ENCODE measurements around the gene COL2A1. TPM values are rescaled to one million over a fixed set of nuclear protein-coding genes. Genes with fewer than 3 reads are reported as not detected.

Gene COL2A1
- total and polyA plus RNA-seq, 9 of the 15 experiments (the other 6 are each of a cell fraction or from before 2014, with no cell fraction given): 0.46 TPM; not detected in 8

DNA sequence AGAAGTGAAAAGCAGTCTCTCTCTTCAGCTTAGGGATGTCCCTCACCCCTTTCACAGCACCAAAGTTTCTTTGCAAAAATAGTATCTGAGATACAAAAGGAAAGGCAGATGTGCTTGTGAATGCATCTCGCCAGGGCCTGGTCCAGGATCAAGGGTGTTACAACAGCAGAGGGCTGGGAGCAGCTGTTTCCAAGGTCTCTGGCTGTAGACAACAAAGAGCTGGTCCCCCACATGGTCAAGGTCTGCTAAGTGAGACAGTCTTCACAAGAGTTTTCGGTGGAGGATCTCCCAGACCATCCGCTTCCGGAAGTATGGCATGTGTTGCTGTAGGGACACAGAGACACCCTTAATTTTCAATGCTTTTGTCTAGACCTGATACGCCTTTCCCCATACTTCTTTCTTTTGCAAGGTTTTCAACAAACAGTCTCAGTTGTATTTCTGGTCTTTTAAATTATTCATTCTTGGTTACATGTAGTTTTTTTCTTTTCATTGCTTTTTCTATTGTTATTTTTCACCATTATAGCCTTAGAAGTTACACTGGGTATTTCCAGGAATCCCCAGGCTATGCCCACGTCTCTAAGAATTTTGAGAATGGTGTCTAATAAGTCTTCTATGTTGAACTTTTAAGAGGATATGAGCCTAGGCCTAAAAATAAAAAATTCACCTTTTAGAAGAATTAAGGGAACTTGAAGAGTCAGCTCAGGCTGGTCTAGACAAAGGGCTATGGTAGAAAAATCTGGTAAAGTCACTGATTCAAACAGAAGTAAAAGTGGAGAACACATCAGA is 41.0 kb upstream of the COL2A1 start:
- no TSS peak for BruUV-seq (replicated peaks)
- ChIA-PET CTCF (ENCODE audit: low intra/inter-chr PET ratio) (no interaction called here), POLR2A (interaction anchor here (1.0 to 1.6 kb wide), 2 partner anchors 9 to 30 kb away, joined by 3 to 4 read pairs; no protein-coding TSS in a partner anchor)
- no peak for ATAC-seq
- no peak overlapping the region for H3K4me3 ChIP-seq
- in situ Hi-C loops (cut with MboI) (no loop called here), intact Hi-C loops (cut with micrococcal nuclease) (no loop called here)
- no peak for DNase-seq (ENCODE audit: extremely low read depth in 1 of 4, low spot score in 3 of 4)
- no peaks in the 10 kb centered on the region for H3K4me1 ChIP-seq (replicated peaks in 1 of 2; ENCODE audit: control insufficient read depth in 2 of 2, insufficient read depth in 2 of 2, low read length in 2 of 2)
- peaks cover 77% of the 10 kb centered on the region for H3K36me3 ChIP-seq (ENCODE audit: control insufficient read depth, insufficient read depth, low read length)
- no peaks in the 10 kb centered on the region for H3K9me3 ChIP-seq (replicated peaks; ENCODE audit: control insufficient read depth, insufficient read depth, low read depth, low read length)
- H3K9ac ChIP-seq (ENCODE audit: insufficient read depth in 1 of 2, low read depth in 2 of 2, low read length in 2 of 2): no peak overlapping the region
- H4K20me1 ChIP-seq (replicated peaks; ENCODE audit: control insufficient read depth, insufficient read depth, low read length): no peaks in the 10 kb centered on the region
- no peak overlapping the region for H3K4me2 ChIP-seq (ENCODE audit: insufficient read depth, low read length)
- H3K27me3 ChIP-seq (ENCODE audit: control insufficient read depth in 2 of 2, insufficient read depth in 2 of 2, low read length in 2 of 2): no peaks in the 10 kb centered on the region
- no peak for FAIRE-seq
- 93% methylated on average over 6 of the region's 6 CpGs for WGBS (ENCODE audit: insufficient coverage, low coverage, missing lambda C conversion rate)
- H3K79me2 ChIP-seq (ENCODE audit: control insufficient read depth, insufficient read depth, low read length): no peaks in the 10 kb centered on the region
- H2AFZ ChIP-seq (ENCODE audit: low read depth, low read length): no peak overlapping the region
- no peak overlapping the region for H3K27ac ChIP-seq (ENCODE audit: extremely low read depth, low read depth, low read length)
- no peaks in the 10 kb centered on the region for H3K9me1 ChIP-seq (ENCODE audit: control insufficient read depth, insufficient read depth, low read length)
- TF ChIP-seq ZNF780A (CRISPR knock-in tag; IDR thresholded peaks at IDR 0.05): no peak
- TF ChIP-seq, protein P1, sequence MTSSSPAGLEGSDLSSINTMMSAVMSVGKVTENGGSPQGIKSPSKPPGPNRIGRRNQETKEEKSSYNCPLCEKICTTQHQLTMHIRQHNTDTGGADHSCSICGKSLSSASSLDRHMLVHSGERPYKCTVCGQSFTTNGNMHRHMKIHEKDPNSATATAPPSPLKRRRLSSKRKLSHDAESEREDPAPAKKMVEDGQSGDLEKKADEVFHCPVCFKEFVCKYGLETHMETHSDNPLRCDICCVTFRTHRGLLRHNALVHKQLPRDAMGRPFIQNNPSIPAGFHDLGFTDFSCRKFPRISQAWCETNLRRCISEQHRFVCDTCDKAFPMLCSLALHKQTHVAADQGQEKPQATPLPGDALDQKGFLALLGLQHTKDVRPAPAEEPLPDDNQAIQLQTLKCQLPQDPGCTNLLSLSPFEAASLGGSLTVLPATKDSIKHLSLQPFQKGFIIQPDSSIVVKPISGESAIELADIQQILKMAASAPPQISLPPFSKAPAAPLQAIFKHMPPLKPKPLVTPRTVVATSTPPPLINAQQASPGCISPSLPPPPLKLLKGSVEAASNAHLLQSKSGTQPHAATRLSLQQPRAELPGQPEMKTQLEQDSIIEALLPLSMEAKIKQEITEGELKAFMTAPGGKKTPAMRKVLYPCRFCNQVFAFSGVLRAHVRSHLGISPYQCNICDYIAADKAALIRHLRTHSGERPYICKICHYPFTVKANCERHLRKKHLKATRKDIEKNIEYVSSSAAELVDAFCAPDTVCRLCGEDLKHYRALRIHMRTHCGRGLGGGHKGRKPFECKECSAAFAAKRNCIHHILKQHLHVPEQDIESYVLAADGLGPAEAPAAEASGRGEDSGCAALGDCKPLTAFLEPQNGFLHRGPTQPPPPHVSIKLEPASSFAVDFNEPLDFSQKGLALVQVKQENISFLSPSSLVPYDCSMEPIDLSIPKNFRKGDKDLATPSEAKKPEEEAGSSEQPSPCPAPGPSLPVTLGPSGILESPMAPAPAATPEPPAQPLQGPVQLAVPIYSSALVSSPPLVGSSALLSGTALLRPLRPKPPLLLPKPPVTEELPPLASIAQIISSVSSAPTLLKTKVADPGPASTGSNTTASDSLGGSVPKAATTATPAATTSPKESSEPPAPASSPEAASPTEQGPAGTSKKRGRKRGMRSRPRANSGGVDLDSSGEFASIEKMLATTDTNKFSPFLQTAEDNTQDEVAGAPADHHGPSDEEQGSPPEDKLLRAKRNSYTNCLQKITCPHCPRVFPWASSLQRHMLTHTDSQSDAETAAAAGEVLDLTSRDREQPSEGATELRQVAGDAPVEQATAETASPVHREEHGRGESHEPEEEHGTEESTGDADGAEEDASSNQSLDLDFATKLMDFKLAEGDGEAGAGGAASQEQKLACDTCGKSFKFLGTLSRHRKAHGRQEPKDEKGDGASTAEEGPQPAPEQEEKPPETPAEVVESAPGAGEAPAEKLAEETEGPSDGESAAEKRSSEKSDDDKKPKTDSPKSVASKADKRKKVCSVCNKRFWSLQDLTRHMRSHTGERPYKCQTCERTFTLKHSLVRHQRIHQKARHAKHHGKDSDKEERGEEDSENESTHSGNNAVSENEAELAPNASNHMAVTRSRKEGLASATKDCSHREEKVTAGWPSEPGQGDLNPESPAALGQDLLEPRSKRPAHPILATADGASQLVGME (CRISPR knock-in tag; IDR thresholded peaks at IDR 0.05): no peak
- no peak for TF ChIP-seq TRIM28 (IDR thresholded peaks at IDR 0.05)
- TF ChIP-seq, protein P2, sequence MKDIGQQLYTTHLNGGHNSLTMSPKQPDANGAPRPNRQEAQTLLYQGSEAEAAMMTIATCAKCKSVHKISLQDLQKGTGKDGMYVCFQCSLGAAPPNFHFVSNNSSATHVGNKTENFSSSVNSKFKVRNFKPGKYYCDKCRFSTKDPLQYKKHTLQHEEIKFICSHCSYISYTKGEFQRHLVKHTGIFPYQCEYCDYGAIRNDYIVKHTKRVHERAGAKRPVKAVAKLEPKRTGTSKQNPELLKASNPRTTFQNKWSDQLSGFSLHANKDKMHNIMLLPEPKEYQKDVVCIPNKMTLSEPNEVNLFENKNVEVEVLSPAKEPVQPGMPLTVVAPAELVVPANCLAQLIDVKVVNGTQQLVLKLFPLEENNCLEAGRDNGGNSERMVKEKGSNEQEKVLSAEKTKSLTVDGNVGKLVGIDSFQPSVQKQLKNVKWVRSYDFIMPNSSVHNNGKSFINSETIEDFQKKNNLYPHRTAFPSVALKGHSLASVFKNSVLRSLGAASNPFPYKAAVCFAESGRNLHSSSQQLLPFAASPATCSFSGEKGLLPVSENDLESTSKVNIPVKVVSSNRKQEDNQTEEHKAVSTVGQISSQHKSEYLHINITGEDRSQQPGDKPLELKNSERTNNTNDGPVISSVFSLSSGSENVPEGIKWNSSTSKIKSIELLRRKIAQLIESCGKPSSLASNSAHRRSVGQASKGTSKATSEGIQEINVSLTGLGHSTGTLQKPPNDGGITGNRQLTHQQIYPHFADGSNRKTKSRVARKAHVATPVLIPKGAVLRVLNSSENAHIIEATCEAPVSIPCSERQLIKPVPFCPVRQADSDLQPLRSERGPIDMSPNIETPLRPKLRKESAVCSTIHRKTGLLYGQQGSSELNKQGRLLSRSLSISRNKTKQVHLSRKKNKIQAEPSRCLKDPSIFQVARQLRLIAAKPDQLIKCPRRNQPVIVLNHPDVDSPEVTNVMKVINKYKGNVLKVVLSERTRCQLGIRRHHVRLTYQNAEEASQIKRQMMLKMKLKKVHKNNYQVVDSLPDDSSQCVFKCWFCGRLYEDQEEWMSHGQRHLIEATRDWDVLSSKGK (CRISPR knock-in tag; IDR thresholded peaks at IDR 0.05): no peak
- TF ChIP-seq RBM15 (IDR thresholded peaks at IDR 0.05; ENCODE audit: insufficient read depth, low read length): no peak
- TF ChIP-seq HNRNPH1 (optimal IDR thresholded peaks at IDR 0.05; ENCODE audit: low read depth, low read length): no peak
- TF ChIP-seq, protein P3, sequence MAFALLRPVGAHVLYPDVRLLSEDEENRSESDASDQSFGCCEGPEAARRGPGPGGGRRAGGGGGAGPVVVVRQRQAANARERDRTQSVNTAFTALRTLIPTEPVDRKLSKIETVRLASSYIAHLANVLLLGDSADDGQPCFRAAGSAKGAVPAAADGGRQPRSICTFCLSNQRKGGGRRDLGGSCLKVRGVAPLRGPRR (CRISPR knock-in tag; IDR thresholded peaks at IDR 0.05): no peak
- TF ChIP-seq XRCC5 (IDR thresholded peaks at IDR 0.05; ENCODE audit: low read depth, low read length): no peak
- TF ChIP-seq, protein P4, sequence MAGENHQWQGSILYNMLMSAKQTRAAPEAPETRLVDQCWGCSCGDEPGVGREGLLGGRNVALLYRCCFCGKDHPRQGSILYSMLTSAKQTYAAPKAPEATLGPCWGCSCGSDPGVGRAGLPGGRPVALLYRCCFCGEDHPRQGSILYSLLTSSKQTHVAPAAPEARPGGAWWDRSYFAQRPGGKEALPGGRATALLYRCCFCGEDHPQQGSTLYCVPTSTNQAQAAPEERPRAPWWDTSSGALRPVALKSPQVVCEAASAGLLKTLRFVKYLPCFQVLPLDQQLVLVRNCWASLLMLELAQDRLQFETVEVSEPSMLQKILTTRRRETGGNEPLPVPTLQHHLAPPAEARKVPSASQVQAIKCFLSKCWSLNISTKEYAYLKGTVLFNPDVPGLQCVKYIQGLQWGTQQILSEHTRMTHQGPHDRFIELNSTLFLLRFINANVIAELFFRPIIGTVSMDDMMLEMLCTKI (IDR thresholded peaks at IDR 0.05; ENCODE audit: partially characterized antibody): no peak
- no peak for TF ChIP-seq ARID1B (IDR thresholded peaks at IDR 0.05)
